Measurements from ENCODE around the gene DLGAP1.

The DLGAP1 gene

DNA sequence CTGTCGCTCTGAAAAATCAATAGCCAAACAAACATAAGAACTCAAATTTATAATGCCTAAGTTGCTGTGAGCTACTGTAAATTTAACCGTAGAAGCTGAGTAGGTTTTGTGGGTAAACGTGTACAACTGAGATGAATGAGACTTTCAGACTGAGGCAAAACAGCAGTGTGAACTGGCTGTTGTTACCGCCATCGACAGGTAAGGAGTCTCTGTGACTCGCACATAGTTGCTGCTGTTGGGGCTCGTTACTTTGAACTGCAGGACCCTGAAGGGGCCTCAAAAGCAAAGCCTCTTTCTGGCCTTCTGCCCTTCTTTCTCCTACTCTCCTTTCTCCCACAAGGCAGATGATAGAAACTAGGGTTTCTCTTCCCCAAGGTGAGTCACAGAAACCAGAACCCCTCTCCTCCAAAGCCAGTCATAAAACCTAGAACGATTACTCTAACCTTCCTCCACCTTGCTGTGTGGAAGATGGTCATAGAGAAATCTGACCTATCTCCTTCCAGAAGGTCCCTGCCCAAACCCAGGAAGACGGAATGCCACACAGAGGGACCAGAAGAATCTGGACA is 101.2 kb downstream of the DLGAP1 start (continued):
- TF ChIP-seq ZXDB (tag by site-specific recombination; IDR thresholded peaks at IDR 0.05): no peak
- TF ChIP-seq SCRT2 (tag by site-specific recombination; IDR thresholded peaks at IDR 0.05): no peak

DNA sequence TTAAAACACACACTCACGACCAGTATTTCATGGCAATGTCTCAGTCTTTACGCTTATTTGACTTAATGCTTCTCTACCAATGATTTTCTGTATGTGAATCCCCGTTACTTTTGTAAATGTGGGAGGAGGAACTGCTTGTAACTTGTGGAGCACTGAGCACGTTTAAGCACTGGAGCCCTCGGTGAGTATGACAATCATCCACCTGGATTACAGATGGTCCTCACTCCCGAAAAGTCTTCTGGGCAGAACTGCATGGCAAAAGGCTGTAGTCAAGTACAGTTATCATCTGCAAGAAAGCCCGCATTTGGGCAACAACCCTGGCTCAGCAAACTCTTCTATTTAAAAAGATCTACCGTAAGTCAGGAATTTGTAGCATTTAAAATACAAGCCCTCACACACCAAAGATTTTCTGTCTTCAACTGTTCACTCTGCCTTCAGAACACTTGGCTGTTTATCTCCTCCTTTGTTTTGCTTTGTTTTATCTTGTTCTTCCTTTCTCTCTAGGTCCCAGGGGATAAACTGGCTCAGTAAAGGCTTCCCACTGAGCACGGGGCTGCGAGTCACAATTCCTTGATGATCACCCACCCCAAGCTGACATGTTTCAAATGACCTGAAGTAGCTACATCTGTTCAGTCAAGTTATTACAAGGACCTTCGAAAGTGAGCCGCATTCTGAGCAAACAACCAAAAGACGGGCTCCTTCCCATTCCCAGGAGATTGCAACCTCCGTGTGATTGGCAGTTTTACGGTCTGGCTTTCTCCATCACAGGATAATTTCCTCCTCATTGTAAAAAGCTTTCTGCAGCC is 102.2 kb downstream of the DLGAP1 start:
- no peaks in the 10 kb centered on the region for H3K36me3 ChIP-seq (ENCODE audit: control insufficient read depth in 2 of 2, insufficient read depth in 1 of 2, low read length in 2 of 2)
- TF ChIP-seq, protein P1, sequence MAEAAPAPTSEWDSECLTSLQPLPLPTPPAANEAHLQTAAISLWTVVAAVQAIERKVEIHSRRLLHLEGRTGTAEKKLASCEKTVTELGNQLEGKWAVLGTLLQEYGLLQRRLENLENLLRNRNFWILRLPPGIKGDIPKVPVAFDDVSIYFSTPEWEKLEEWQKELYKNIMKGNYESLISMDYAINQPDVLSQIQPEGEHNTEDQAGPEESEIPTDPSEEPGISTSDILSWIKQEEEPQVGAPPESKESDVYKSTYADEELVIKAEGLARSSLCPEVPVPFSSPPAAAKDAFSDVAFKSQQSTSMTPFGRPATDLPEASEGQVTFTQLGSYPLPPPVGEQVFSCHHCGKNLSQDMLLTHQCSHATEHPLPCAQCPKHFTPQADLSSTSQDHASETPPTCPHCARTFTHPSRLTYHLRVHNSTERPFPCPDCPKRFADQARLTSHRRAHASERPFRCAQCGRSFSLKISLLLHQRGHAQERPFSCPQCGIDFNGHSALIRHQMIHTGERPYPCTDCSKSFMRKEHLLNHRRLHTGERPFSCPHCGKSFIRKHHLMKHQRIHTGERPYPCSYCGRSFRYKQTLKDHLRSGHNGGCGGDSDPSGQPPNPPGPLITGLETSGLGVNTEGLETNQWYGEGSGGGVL (tag by site-specific recombination; IDR thresholded peaks at IDR 0.05): no peak
- H3K4me3 ChIP-seq (ENCODE audit: low read depth, low read length): no peak overlapping the region
- no peaks in the 10 kb centered on the region for H3K4me1 ChIP-seq (ENCODE audit: control insufficient read depth, insufficient read depth, low read length)
- no peak overlapping the region for H3K27ac ChIP-seq (ENCODE audit: extremely low read depth, low read depth, low read length)
- ChIA-PET POLR2A (no interaction called here), CTCF (interaction anchor here (0.6 kb wide), 1 partner anchor 1421 kb away, joined by 3 read pairs; no protein-coding TSS in a partner anchor)
- no peaks in the 10 kb centered on the region for H3K9me3 ChIP-seq (ENCODE audit: control insufficient read depth, insufficient read depth, low read depth, low read length)

DNA sequence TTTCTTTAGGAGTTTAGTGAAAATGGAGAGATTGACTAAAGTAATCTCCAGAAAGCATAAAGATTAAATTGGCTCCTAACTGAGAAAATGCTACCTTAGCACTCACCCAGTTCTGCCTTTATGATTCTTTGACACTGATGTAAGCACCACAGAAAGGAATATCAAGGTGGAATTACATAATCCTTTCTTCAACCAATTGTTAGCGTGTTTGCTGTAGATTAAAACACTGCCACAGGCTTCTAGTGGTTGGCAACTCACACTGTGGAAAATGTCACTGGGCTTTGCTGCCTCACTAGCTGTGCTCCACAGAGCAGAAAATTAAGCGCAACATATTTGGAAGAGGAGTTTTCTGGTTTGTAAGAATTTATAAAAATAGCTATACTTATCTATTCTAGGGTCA is 104.1 kb downstream of the DLGAP1 start:
- Histone ChIP-seq H3K36me3 (ENCODE audit: control insufficient read depth in 2 of 2, insufficient read depth in 1 of 2, low read length in 2 of 2) (no peaks in the 10 kb centered on the region), H3K4me3 (ENCODE audit: low read depth, low read length) (no peak overlapping the region), H3K9me3 (ENCODE audit: control insufficient read depth, insufficient read depth, low read depth, low read length) (no peaks in the 10 kb centered on the region), H3K4me1 (ENCODE audit: control insufficient read depth, insufficient read depth, low read length) (no peaks in the 10 kb centered on the region), H3K27ac (ENCODE audit: extremely low read depth, low read depth, low read length) (no peak overlapping the region)
- TF ChIP-seq ZNF292 (tag by site-specific recombination; IDR thresholded peaks at IDR 0.05; ENCODE audit: borderline replicate concordance, low read depth) (no peak), ZBTB48 (tag by site-specific recombination; IDR thresholded peaks at IDR 0.05) (no peak), ZNF830 (tag by site-specific recombination; IDR thresholded peaks at IDR 0.05; ENCODE audit: low read depth) (no peak), ZNF549 (tag by site-specific recombination; IDR thresholded peaks at IDR 0.05) (no peak), ZNF169 (tag by site-specific recombination; IDR thresholded peaks at IDR 0.05) (no peak), ZNF843 (tag by site-specific recombination; IDR thresholded peaks at IDR 0.05) (no peak), ZNF747 (tag by site-specific recombination; IDR thresholded peaks at IDR 0.05) (no peak), ZNF391 (tag by site-specific recombination; IDR thresholded peaks at IDR 0.05; ENCODE audit: borderline replicate concordance, low read depth) (no peak), ZNF37A (tag by site-specific recombination; IDR thresholded peaks at IDR 0.05) (no peak), ZNF341 (tag by site-specific recombination; IDR thresholded peaks at IDR 0.05; ENCODE audit: low read depth) (no peak), WT1 (tag by site-specific recombination; IDR thresholded peaks at IDR 0.05) (no peak), ZNF266 (tag by site-specific recombination; IDR thresholded peaks at IDR 0.05; ENCODE audit: low read depth) (no peak), ZNF623 (tag by site-specific recombination; IDR thresholded peaks at IDR 0.05) (no peak), SCRT2 (tag by site-specific recombination; IDR thresholded peaks at IDR 0.05) (no peak)
- TF ChIP-seq, protein P2, sequence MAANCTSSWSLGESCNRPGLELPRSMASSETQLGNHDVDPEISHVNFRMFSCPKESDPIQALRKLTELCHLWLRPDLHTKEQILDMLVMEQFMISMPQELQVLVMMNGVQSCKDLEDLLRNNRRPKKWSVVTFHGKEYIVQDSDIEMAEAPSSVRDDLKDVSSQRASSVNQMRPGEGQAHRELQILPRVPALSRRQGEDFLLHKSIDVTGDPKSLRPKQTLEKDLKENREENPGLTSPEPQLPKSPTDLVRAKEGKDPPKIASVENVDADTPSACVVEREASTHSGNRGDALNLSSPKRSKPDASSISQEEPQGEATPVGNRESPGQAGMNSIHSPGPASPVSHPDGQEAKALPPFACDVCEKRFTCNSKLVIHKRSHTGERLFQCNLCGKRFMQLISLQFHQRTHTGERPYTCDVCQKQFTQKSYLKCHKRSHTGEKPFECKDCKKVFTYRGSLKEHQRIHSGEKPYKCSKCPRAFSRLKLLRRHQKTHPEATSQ (tag by site-specific recombination; IDR thresholded peaks at IDR 0.05): no peak
- TF ChIP-seq, protein P3, sequence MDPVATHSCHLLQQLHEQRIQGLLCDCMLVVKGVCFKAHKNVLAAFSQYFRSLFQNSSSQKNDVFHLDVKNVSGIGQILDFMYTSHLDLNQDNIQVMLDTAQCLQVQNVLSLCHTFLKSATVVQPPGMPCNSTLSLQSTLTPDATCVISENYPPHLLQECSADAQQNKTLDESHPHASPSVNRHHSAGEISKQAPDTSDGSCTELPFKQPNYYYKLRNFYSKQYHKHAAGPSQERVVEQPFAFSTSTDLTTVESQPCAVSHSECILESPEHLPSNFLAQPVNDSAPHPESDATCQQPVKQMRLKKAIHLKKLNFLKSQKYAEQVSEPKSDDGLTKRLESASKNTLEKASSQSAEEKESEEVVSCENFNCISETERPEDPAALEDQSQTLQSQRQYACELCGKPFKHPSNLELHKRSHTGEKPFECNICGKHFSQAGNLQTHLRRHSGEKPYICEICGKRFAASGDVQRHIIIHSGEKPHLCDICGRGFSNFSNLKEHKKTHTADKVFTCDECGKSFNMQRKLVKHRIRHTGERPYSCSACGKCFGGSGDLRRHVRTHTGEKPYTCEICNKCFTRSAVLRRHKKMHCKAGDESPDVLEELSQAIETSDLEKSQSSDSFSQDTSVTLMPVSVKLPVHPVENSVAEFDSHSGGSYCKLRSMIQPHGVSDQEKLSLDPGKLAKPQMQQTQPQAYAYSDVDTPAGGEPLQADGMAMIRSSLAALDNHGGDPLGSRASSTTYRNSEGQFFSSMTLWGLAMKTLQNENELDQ (tag by site-specific recombination; IDR thresholded peaks at IDR 0.05; ENCODE audit: low read depth): no peak
- ChIA-PET POLR2A (no interaction called here), CTCF (interaction anchor here (0.6 kb wide), 1 partner anchor 692 kb away, joined by 3 read pairs; no protein-coding TSS in a partner anchor)
